OCI-LY3 (cell line): Measurements from ENCODE around the gene HSPA12A.

Experiments used
- H2AFZ ChIP-seq: fragments of 200-600, 300-600 bp; shearing (Covaris generic); 2 replicates; pipeline ENCODE4 v1.6.0; 2014; ENCODE audit warnings: antibody characterized with exemption, low read depth, low read length
- H3K27ac ChIP-seq: fragments of 200-600, 300-600 bp; sonication (generic); 2 replicates; pipeline ENCODE4 v1.5.1; 2014; ENCODE audit warnings: mild to moderate bottlenecking, low read length, moderate library complexity, mixed read lengths
- H3K27me3 ChIP-seq: fragments of 200-600, 300-600 bp; sonication (generic); 2 replicates; pipeline ENCODE4 v1.6.1; 2014; ENCODE audit warnings: low read depth, low read length, mixed read lengths
- H3K36me3 ChIP-seq: fragments of 200-600, 300-600 bp; sonication (generic); replicated peaks from 2 replicates; pipeline ENCODE3; 2014; ENCODE audit warnings: low read depth, low read length, mixed read lengths
- H3K4me1 ChIP-seq: fragments of 300-600, 200-600 bp; sonication (generic); 2 replicates; pipeline ENCODE4 v1.6.1; 2014; ENCODE audit warnings: low read length, mixed read lengths
- H3K4me2 ChIP-seq: fragments of 200-600, 300-600 bp; sonication (generic); 2 replicates; pipeline ENCODE4 v1.6.1; 2014; ENCODE audit warnings: low read length, mixed read lengths
- H3K4me3 ChIP-seq: fragments of 300-600, 200-600 bp; sonication (generic); 2 replicates; pipeline ENCODE4 v1.5.1; 2014; ENCODE audit warnings: antibody characterized with exemption, mild to moderate bottlenecking, low read length, moderate library complexity
- H3K79me2 ChIP-seq: fragments of 300-600, 200-600 bp; shearing (Covaris generic); 2 replicates; pipeline ENCODE4 v1.6.1; 2014; ENCODE audit warnings: mild to moderate bottlenecking, low read length, mixed read lengths
- H3K9ac ChIP-seq: fragments of 300-600, 200-600 bp; shearing (Covaris generic); 2 replicates; pipeline ENCODE4 v1.6.0; 2014; ENCODE audit warnings: mild to moderate bottlenecking, low read length, moderate library complexity
- H3K9me3 ChIP-seq: fragments of 200-600, 300-600 bp; shearing (Covaris generic); 2 replicates; pipeline ENCODE4 v1.6.1; 2014; ENCODE audit warnings: low read length, mixed read lengths; ENCODE audit not compliant: insufficient read depth
- H4K20me1 ChIP-seq: fragments of 200-600, 300-600 bp; sonication (generic); 2 replicates; pipeline ENCODE4 v1.6.1; 2016; ENCODE audit warnings: low read length, mixed read lengths; ENCODE audit not compliant: insufficient read depth
- EZH2phosphoT487 ChIP-seq: fragments of 200-600 bp; shearing (Covaris generic); IDR thresholded peaks from 2 replicates; pipeline ENCODE4 v1.6.1; 2018; ENCODE audit warnings: antibody characterized with exemption, mixed run types, low read depth
- TF ChIP-seq, protein P1 (sequence below): fragments of 200-600, 300-600 bp; sonication (generic); IDR thresholded peaks from 2 replicates; pipeline ENCODE4 v1.5.1; 2014; ENCODE audit warnings: antibody characterized with exemption, low read length, low read depth

Gene HSPA12A

DNA sequence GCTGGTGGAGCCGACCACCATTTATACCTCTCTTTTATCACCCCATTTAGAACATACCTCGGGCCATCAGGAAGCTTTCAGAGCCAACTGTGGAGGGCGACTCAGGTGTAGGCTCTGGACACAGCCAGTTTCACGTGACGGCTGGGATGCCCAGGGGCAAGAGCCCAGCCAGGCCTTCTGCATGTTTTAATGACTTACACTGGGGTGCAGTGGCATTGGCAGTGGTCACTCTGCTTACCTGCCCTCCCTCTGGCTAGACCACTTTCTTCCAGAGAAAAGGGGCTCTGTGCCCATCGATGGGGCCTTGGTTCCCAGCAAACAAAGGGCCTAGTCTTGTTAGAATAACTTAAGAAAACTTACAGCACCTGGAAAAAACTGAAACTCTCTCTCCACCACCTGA lies 71.7 kb downstream of the HSPA12A start:
- no peak overlapping the region for H3K4me3 ChIP-seq

DNA sequence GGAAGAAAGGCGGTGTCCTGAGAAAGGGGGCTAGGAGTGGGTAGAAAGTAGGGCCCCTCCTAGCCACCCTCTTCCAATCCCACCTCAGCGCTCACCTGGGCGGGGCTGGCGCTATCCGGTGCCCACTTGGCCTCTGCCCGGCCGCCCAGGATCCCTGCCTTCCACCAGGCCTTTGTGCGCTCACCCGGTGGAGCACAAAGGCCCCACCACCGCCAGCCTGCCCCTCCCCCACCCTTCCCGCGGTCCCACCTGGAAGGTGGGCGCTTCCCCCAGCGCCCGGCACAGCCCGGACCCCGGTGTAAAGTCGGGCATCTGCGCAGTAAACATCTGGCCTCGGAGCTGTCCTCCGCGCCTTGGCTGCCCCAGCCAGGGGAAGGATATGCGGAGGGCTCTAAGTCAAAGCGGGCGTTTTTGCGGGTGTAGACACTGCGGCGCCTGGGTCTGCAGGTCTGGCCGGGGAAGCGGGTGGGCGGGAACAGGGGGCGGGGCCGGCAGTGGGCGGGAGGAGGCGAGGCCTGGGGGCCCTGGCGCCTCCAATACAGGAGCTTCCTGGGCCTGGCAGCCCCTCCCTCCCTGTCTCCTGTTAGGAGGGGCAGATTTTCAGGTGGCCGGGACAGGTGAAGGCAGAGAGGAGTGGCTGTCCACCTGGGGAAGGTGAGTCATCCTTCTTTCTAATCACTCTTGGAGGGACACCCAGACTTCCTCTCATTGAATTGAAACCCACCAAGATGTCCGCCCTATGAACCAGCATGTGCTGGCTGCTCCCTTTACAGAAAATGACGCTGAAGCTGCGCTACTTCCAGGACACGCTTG lies 72.3 kb downstream of the HSPA12A start:
- H2AFZ ChIP-seq = no peak overlapping the region
- no peak overlapping the region for H3K9ac ChIP-seq
- no peaks in the 10 kb centered on the region for H3K79me2 ChIP-seq
- no peaks in the 10 kb centered on the region for H3K27me3 ChIP-seq
- TF ChIP-seq EZH2phosphoT487 = no peak
- TF ChIP-seq, protein P1, sequence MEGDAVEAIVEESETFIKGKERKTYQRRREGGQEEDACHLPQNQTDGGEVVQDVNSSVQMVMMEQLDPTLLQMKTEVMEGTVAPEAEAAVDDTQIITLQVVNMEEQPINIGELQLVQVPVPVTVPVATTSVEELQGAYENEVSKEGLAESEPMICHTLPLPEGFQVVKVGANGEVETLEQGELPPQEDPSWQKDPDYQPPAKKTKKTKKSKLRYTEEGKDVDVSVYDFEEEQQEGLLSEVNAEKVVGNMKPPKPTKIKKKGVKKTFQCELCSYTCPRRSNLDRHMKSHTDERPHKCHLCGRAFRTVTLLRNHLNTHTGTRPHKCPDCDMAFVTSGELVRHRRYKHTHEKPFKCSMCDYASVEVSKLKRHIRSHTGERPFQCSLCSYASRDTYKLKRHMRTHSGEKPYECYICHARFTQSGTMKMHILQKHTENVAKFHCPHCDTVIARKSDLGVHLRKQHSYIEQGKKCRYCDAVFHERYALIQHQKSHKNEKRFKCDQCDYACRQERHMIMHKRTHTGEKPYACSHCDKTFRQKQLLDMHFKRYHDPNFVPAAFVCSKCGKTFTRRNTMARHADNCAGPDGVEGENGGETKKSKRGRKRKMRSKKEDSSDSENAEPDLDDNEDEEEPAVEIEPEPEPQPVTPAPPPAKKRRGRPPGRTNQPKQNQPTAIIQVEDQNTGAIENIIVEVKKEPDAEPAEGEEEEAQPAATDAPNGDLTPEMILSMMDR = no peak
- H4K20me1 ChIP-seq = no peaks in the 10 kb centered on the region
- no peak overlapping the region for H3K4me2 ChIP-seq
- H3K4me3 ChIP-seq = no peak overlapping the region
- no peaks in the 10 kb centered on the region for H3K4me1 ChIP-seq
- no peaks in the 10 kb centered on the region for H3K9me3 ChIP-seq
- no peak overlapping the region for H3K27ac ChIP-seq
- no peaks in the 10 kb centered on the region for H3K36me3 ChIP-seq

More for the DNA sequence above, 71.7 kb downstream of the HSPA12A start:
- no peak overlapping the region for H3K4me2 ChIP-seq
- H3K79me2 ChIP-seq = no peaks in the 10 kb centered on the region
- no peaks in the 10 kb centered on the region for H4K20me1 ChIP-seq
- no peak overlapping the region for H3K27ac ChIP-seq
- TF ChIP-seq, protein P1 = no peak
- no peak for TF ChIP-seq EZH2phosphoT487
- no peak overlapping the region for H3K9ac ChIP-seq
- H3K4me1 ChIP-seq = no peaks in the 10 kb centered on the region
- no peaks in the 10 kb centered on the region for H3K27me3 ChIP-seq
- no peaks in the 10 kb centered on the region for H3K9me3 ChIP-seq
- H2AFZ ChIP-seq = no peak overlapping the region
- H3K36me3 ChIP-seq = no peaks in the 10 kb centered on the region

- H3K4me3 ChIP-seq = no peak overlapping the region
- H3K9me3 ChIP-seq = no peaks in the 10 kb centered on the region
- H3K79me2 ChIP-seq = no peaks in the 10 kb centered on the region
- no peaks in the 10 kb centered on the region for H4K20me1 ChIP-seq
- H2AFZ ChIP-seq = no peak overlapping the region
- no peaks in the 10 kb centered on the region for H3K36me3 ChIP-seq
- no peak overlapping the region for H3K9ac ChIP-seq
- no peak overlapping the region for H3K4me2 ChIP-seq
- H3K4me1 ChIP-seq = no peaks in the 10 kb centered on the region
- H3K27ac ChIP-seq = no peak overlapping the region
- no peaks in the 10 kb centered on the region for H3K27me3 ChIP-seq
- TF ChIP-seq, protein P1 = no peak
- no peak for TF ChIP-seq EZH2phosphoT487
These were observed 73.3 kb downstream of the HSPA12A start for GRCh38 chr10:116669080-116669479.

- no peak overlapping the region for H2AFZ ChIP-seq
- H3K79me2 ChIP-seq = no peaks in the 10 kb centered on the region
- H4K20me1 ChIP-seq = no peaks in the 10 kb centered on the region
- no peak for TF ChIP-seq EZH2phosphoT487
- TF ChIP-seq, protein P1 = no peak
- H3K27ac ChIP-seq = no peak overlapping the region
- H3K9ac ChIP-seq = no peak overlapping the region
- no peaks in the 10 kb centered on the region for H3K36me3 ChIP-seq
- H3K4me1 ChIP-seq = no peaks in the 10 kb centered on the region
- no peak overlapping the region for H3K4me2 ChIP-seq
- no peaks in the 10 kb centered on the region for H3K27me3 ChIP-seq
- H3K9me3 ChIP-seq = no peaks in the 10 kb centered on the region
- no peak overlapping the region for H3K4me3 ChIP-seq
These were observed 73.9 kb downstream of the HSPA12A start for GRCh38 chr10:116668446-116668845.
